ENCODE results near the gene SLC12A5.

Gene SLC12A5

DNA sequence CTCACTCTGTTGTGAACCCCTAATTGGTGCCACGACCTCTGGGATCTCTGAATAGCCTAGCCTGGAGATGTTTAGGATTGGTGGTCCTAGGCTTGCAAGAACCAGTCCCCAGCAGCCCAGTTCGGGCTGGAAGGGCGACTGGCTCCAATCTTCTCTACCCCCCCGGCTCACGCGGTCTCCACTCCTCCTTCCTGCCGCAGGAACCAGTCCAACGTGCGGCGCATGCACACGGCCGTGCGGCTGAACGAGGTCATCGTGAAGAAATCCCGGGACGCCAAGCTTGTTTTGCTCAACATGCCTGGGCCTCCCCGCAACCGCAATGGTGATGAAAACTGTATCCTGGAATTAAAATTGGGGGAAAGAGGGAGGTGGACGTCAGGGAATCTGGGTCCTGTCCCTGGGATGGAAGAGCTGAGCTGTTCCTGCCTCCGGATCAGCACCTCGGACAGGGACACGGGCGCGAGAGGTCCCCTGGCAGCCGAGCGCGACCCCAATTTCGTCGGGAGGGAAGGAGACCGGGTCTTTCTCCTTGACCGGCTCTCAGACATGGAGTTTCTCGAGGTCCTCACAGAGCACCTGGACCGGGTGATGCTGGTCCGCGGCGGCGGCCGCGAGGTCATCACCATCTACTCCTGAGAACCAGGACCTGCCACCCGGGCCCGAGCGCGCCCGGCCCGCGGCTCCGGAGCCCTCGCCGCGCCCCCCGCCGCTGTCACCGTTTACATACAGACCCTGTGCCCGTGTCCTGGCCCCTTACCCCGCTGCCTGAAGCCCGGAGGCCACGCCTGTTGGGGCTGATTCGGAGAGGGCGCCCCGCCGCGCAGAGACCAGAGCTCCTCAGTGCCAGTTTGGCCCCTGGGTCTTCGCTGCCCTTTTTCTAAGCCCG lies 28.2 kb downstream of the SLC12A5 start:
- DNase-seq, result no peak

DNA sequence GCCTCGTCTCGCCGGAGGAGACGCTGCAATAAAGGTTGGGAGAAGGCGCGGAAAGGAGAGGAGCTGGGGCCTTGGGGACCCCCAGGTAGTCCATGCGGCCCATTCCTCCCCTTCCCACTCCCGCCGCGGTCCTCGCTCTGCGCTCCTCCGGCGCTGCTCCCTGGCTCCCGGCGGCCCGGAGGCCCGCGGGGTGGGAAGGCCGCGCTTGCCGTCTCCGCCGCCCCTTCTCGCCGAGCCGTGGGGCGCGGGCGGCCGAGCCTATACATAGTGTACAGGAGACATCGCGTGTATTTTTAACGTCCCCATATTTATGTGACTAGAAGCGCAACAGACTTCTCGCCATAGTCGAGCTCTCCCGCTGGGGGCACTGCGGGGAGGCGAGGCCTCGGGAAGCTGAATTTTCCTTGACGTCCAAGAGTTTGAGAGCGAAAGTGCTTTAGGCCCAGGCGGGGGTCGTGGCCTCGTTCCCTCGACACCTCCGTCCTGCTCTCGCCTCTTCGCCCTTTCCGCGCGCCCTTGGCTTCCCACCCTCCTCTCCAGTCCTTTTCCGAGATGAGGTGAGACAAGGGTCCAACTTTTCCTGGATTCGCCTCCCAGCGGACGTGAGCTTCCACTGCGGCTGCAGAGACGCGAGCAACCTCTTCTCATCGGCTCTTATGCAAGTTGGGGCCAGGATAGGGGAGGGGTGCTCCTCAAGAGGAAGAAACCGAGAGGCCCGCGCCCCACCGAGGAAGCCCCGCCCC lies 29.0 kb downstream of the SLC12A5 start:
- no peak for DNase-seq

DNA sequence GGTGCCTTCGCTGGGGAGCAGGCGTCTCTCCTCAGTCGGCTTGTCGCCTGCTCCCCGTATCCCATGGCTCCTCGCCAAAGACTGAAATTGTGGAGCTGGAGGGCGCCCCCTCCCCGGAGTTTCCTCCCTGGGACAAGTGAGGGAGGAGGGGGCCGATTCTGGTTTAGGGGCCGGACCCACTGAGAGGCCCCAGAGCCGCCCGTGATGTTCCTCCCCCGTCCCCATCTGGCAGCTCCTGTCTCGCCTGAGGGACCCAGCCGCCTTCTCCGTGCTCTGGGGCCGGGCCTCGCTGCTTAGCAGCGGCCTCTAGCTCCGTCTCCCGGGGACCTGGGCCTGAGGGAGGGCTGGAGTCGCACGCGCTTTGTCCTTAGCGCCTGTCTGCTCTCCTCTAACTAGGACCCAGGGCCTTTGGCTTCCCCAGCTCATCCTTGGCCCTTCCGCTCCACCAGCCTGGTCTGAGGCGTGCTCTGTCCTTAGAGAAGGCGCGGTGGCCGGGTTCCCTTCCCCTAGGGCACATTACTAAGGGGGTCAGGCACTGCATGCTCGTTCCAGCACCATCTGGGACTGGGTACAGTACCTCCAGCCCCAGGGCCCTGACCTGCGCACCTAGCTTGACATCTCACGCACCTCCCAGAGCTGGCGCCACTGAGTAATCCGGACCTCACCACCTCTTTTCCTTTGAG lies 29.7 kb downstream of the SLC12A5 start:
- DNase-seq, result no peak

DNA sequence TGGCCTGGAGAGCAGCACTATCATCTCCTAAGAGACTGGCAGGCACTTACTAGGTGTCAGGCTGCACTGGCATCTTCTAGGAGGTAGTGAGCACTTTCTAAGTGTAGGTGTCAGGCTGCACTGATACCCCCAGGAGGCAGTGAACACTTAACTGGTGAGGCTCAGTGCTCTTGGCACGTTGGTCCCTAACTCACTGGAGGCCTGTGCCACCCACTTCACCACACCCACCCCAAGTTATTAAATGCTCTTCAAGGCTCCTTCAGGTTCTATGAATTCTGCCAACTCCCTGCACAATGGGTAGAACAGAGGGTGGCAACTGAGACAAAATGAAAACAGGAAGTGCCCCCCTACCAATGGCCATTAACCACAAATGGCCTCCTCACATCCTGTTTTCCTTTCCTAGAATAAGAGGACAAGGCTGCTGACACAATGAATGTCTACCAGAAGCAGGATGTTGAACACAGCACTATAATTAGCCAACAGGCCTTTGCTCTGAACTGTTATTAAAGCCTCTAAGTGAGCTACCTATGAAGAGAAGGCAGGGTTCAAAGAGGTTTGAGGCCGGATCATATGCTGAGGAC lies 31.4 kb downstream of the SLC12A5 start:
- DNase-seq, result no peak

DNA sequence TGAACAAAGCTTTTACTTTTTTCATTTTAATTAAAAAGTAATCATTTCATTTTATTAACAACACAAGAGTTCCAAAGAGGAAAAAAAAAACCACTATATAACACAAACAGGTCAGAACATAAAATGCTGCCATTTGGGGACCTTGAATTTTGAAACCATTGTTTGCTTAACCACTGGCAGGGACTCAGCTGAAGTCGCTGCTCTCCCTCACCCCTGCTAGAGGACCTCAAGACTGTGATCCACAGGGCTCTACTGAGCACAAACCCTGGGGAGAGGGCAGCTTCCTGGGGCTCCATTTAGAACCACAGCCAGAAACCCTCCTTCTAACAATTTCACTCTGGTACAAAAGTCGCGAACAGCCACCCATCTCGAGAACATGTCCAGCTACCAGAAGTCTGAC lies 32.0 kb downstream of the SLC12A5 start:
- DNase-seq, result no peak

- no peak for DNase-seq
These were observed 33.1 kb downstream of the SLC12A5 start for GRCh38 chr20:46062151-46062550.

DNA sequence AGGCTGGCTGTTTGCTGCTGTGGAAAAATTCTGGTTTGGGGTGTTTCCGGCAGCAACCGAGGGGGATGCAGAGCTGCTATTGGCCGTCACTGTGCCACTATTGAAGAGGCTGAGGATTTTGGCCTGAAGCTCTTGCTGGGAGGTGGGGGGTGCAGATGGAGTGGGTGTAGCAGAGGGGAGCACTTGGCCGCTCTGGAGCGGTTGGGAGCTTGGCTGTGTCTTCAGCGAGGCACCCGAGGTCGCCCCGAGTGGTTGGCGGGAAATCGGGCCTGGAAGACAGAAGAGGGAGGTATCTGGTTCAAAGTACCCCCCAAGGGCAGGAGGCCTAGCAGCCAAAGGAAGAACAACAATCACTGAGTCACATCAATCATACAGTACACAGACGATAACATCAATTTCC lies 33.6 kb downstream of the SLC12A5 start:
- DNase-seq, result no peak

DNA sequence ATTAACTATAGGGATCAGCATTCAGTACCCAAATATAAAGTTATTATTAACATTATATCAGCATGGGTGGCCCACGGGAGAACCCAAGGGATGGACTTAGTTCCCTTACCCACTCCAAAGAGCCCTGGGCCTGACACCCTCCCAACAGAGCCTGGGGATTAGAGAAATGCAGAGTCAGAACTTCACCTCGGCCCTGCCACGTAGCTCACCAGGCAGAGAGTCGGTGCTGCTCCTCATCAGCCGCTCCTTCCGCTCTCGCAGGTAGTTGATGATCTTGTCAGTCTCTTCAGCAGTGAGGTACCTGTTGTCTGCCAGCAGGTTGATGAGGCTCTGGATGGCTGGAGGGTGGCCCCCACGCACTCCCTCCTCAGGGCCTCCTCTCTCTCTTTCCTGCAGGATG lies 34.1 kb downstream of the SLC12A5 start:
- DNase-seq, result no peak

DNA sequence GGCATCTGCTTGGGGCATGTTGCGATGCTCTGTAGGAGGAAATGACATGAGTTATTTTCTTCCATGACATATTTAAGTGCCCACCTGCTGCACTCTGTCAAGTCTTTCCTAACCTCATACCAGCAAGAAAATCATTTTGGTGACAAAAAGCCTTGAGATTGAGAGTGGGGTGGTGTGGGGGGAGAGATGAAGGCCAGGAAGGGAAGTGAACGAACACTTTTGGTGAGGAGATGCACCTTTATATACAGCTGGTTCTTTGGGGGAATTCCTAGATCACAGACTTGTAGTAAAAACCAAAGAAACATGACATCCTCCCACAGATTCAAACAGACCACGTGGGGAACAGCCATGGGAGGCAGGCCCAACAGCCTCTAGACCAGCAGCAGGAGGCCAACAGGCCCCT lies 34.6 kb downstream of the SLC12A5 start:
- DNase-seq, result no peak

DNA sequence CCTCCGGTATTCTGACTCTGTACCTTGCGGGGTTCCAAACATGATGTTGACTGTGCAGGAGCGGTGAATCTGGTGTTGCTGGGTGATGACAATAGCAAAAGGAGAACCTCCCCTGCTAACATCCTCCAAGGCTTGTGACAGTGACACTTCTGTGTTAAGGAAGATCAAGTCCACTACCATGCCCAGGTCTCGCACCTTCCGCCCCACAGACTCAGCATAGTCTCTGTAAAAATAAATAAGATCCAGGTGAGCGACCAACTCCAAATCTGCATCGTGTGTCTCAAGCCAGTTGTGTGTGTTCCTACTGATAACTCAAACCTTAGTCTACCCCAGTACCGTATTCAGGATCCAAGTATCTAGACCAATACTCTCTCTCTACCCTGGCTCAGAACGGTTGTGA lies 36.0 kb downstream of the SLC12A5 start:
- DNase-seq, result no peak

DNA sequence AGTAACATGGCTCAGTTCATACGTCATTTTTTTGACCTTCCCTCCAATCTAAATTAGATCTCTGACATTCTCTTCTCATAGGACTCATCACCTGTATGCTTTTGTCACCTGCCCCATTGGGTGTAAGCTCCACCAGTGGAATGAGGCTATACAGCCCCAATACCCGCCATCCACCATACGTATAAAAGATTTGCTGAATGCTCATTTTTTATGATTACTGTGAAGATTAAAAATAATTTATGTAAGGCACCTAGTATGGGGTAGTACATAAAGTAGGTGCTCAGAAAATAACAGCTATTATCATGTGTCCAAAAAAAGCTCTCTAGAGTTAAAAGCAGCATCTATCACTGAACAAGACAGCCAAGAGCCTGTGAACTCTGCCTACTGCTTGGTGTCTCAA lies 36.7 kb downstream of the SLC12A5 start:
- DNase-seq, result no peak

- no peak for DNase-seq
These were observed 41.3 kb downstream of the SLC12A5 start for GRCh38 chr20:46070215-46070900.

DNA sequence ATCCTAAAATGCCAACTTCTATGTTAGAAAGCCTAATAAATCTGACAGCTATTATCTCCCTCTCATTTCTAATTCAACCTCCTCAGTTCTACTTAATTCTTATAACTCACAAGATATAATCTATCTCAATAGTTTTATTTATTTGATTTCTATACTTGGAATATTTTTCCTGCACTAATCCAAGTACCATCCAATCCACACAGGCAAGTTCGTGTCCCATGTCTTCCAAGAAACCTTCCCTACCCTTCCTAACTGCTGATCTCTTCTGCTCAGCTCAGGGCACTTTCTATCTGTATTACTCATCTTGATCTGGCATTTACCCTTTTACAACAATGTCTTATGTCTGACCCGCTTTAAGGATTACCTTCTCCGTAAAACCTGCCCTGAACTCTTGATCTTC lies 42.6 kb downstream of the SLC12A5 start:
- DNase-seq, result no peak

GRCh38 chr20:46073024-46073423 lies 44.0 kb downstream of the SLC12A5 start:
- DNase-seq, result no peak

DNA sequence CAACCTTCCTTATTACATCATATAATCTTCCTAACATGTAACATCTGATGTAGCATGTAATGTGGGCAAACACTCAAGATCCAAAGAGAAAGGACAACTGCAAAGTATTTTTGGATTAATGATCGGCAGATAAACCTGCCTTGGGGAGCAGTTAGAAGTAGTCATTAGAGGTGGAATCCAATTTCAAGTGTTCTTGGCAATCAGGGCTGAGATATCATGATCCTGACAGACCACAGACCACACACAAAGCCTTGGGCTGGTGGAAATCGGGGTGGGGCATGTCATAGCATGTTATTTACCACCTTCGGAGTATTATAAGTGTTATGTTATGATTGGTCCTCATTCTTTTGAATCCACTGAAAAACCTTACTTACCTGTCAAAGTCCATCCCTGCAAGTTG lies 44.4 kb downstream of the SLC12A5 start:
- no peak for DNase-seq

GRCh38 chr20:46074006-46074405 lies 45.0 kb downstream of the SLC12A5 start:
- no peak for DNase-seq

DNA sequence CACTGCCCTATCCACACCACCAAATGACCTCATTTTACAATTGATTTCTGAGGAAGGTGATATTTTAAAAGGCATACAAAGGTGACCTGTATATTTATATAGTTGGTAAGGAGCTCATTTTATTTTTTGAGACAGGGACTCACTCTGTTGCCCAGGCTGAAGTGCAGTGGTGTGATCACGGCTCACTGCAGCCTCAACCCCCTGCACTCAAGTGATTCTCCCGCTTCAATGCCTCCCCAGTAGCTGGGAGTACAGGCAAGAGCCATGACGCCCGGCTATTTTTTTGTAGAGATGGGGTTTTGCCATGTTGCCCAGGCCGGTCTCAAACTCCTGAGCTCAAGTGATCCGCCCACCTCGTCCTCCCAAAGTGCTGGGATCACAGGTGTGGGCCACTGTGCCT lies 47.8 kb downstream of the SLC12A5 start:
- no peak for DNase-seq

GRCh38 chr20:46077642-46078305 lies 48.8 kb downstream of the SLC12A5 start:
- no peak for DNase-seq

DNA sequence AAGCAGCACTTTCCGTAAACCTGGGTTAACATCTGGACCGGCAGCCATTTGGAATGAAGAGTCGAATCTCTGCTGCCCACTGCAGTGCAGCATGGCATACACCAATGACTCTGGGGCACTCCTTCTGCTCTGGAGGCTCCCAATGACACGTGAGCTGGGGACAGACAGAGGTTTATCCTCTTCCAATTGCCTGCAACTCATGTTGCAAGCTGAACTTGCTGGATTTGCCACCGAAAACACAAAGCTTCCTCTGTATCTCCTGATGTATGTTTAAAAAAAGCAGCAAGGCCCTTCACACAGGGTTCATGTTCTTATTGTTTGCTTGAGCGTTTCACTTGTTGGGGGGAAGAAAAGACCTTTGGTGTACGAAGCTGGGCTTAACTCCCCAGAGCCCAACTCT lies 49.9 kb downstream of the SLC12A5 start:
- no peak for DNase-seq

DNA sequence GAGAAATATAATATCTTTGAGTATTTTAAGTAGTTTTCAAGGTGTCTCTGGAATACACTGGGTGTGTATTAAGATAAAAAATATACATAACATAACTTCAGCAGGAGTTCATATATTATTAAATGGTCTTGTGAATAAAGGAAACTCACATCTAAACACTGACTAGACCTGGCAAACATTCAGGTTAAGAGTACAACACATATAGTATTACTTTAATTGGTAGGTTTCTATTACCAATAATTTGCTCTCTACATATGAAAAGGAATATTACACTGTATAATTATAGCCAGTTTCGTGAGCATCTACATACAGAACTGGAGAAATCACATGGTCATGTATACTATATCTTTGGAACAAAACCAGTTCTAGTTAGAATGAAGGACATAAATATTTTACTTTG lies 52.1 kb downstream of the SLC12A5 start:
- no peak for DNase-seq

DNA sequence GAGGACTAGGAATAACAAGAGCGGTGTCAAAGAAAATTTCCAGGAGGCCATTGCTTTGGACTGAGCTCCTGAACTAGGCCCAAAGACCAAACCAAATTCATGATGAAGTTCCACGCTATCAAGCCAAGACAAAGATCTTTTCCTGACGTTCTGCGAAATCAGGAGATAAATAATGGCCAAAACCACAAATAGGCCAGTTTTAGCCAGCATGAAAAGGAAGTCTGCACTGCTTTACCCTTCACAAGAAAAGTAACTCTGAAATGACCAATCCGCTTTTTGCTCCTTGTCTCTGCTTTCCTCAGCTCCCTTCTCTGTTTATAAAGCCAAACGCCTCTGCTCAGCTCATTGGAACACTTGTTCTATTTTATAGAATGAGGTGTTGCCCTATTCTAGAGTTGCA lies 54.1 kb downstream of the SLC12A5 start:
- DNase-seq, result no peak

- no peak for DNase-seq
These were observed 54.6 kb downstream of the SLC12A5 start for GRCh38 chr20:46083531-46084061.

Data from NCI-H446 (cell line).